Glutamatergic neuron (in vitro differentiated cells): Measurements from ENCODE around the gene ACACB. TPM values are rescaled to one million over a fixed set of nuclear protein-coding genes. Genes with fewer than 3 reads are reported as not detected.

Experiments used
- DNase-seq: peaks from one replicate; pipeline ENCODE4 v3.0.0; 2022
- H3K27ac Mint-ChIP-seq: one replicate; pipeline ENCODE4 v1.8.0; 2020; ENCODE audit warnings: mild to moderate bottlenecking, mixed read lengths, inconsistent platforms; ENCODE audit not compliant: unreplicated experiment
- H3K27me3 Mint-ChIP-seq: one replicate; pipeline ENCODE4 v1.8.0; 2020; ENCODE audit warnings: mild to moderate bottlenecking, moderate library complexity, mixed read lengths, inconsistent platforms; ENCODE audit not compliant: unreplicated experiment
- H3K36me3 Mint-ChIP-seq: one replicate; pipeline ENCODE4 v1.8.0; 2020; ENCODE audit warnings: mild to moderate bottlenecking, mixed read lengths, inconsistent platforms; ENCODE audit not compliant: unreplicated experiment
- H3K4me1 Mint-ChIP-seq: one replicate; pipeline ENCODE4 v1.8.0; 2020; ENCODE audit warnings: mild to moderate bottlenecking, low read depth, mixed read lengths, inconsistent platforms; ENCODE audit not compliant: unreplicated experiment
- H3K4me3 Mint-ChIP-seq: one replicate; pipeline ENCODE4 v1.8.0; 2020; ENCODE audit warnings: mild to moderate bottlenecking, mixed read lengths, inconsistent platforms; ENCODE audit not compliant: unreplicated experiment
- H3K9me3 Mint-ChIP-seq: one replicate; pipeline ENCODE4 v1.8.0; 2020; ENCODE audit warnings: mild to moderate bottlenecking, moderate library complexity, mixed read lengths, inconsistent platforms; ENCODE audit not compliant: unreplicated experiment
- CTCF ChIP-seq: fragments of 200-600 bp; sonication (generic); IDR thresholded peaks from one replicate; pipeline ENCODE4 v1.5.0; 2021; ENCODE audit not compliant: partially characterized antibody, unreplicated experiment
- long read RNA-seq: library from polyadenylated mRNA; unstranded; transcript quantifications from one replicate; pipeline ENCODE4 v2.0.0, GENCODE V29; 2020; ENCODE audit not compliant: unreplicated experiment
- total RNA-seq: library from RNA; stranded (reverse); fragmentation: NEBNext Ultra II Directional; extraction: Animal tissue kit (Norgen Biotek cat#: 25700); gene quantifications from one replicate; pipeline ENCODE4 v1.2.1, GENCODE V29; 2021; ENCODE audit not compliant: unreplicated experiment

Gene ACACB
- total RNA-seq: 3.8 TPM
- long read RNA-seq, partial matches to known transcripts: 0 of 2 reads
- long read RNA-seq, other reads (novel, unspliced or antisense): 1 of 2 reads

GRCh38 chr12:109115758-109116610 is at the start of gene ACACB:
Gene ACACB, plus strand, starts transcription at chr12:109116587. Its CDS starts 22,819 bp downstream, at chr12:109139406.
- no peak within 1 kb of the TSS for H3K4me3 Mint-ChIP-seq
- DNase-seq: no peak
- peaks cover 2% of the 10 kb centered on the region for H3K9me3 Mint-ChIP-seq
- peaks cover 7% of the 10 kb centered on the region for H3K4me1 Mint-ChIP-seq
- peaks cover 3% of the 10 kb centered on the region for H3K27me3 Mint-ChIP-seq
- H3K36me3 Mint-ChIP-seq: no peaks in the 10 kb centered on the region
- no peak within 1 kb of the TSS for H3K27ac Mint-ChIP-seq
- TF ChIP-seq CTCF: no peak

GRCh38 chr12:109069307-109070271 is 46.8 kb upstream of the ACACB start:
- TF ChIP-seq CTCF: no peak
- Mint-ChIP-seq H3K36me3 (peaks cover 13% of the 10 kb centered on the region), H3K27ac (no peak overlapping the region), H3K4me3 (no peak overlapping the region), H3K4me1 (no peaks in the 10 kb centered on the region), H3K9me3 (no peaks in the 10 kb centered on the region), H3K27me3 (peaks cover 5% of the 10 kb centered on the region)
- DNase-seq: no peak

GRCh38 chr12:109074866-109075265 is 41.5 kb upstream of the ACACB start:
- H3K27me3 Mint-ChIP-seq: peaks cover 3% of the 10 kb centered on the region
- H3K27ac Mint-ChIP-seq: no peak overlapping the region

GRCh38 chr12:109082751-109083150 is 33.6 kb upstream of the ACACB start:
- DNase-seq: no peak

More at GRCh38 chr12:109074866-109075265, 41.5 kb upstream of the ACACB start:
- no peak overlapping the region for H3K4me3 Mint-ChIP-seq
- peaks cover 3% of the 10 kb centered on the region for H3K9me3 Mint-ChIP-seq
- DNase-seq: no peak
- no peak for TF ChIP-seq CTCF
- H3K4me1 Mint-ChIP-seq: no peaks in the 10 kb centered on the region
- H3K36me3 Mint-ChIP-seq: peaks cover 24% of the 10 kb centered on the region

More at GRCh38 chr12:109082751-109083150, 33.6 kb upstream of the ACACB start:
- Mint-ChIP-seq H3K9me3 (no peaks in the 10 kb centered on the region), H3K27ac (no peak overlapping the region), H3K27me3 (no peaks in the 10 kb centered on the region), H3K4me1 (no peaks in the 10 kb centered on the region), H3K4me3 (no peak overlapping the region), H3K36me3 (peaks cover 17% of the 10 kb centered on the region)
- TF ChIP-seq CTCF: no peak
